Transverse colon (tissue), 4 donors: ENCODE data around the gene TBC1D9B. TPM values are rescaled to one million over a fixed set of nuclear protein-coding genes. Genes with fewer than 3 reads are reported as not detected.

Source experiments
- DNase-seq: peaks from one replicate; pipeline ENCODE4 v3.0.0-alpha.2; 2019
- H3K27ac ChIP-seq, 4 donors: fragments of 200-600 bp; sonication (generic); 2 replicates each; pipeline ENCODE4 v1.5.1; 2016 to 2018; ENCODE audit warnings: inconsistent platforms in 4 of 4
- H3K27me3 ChIP-seq: fragments of 200-600 bp; sonication (generic); 2 replicates; pipeline ENCODE4 v1.5.1; 2017; ENCODE audit warnings: inconsistent platforms
- H3K36me3 ChIP-seq, 4 donors: fragments of 200-600 bp; sonication (generic); 2 replicates each; pipeline ENCODE4 v1.5.1; 2017 to 2019; ENCODE audit warnings: inconsistent platforms in 4 of 4
- H3K4me1 ChIP-seq, 4 donors: fragments of 200-600 bp; sonication (generic); 2 replicates each; pipeline ENCODE4 v1.5.1; 2017 to 2020; ENCODE audit warnings: inconsistent platforms in 4 of 4
- H3K4me3 ChIP-seq, 4 donors: fragments of 200-600 bp; sonication (generic); 1 replicate in 1 of 4; 2 replicates in 3 of 4; pipeline versions ENCODE4 v1.5.1 to v1.6.1; 2017 to 2019; ENCODE audit warnings: inconsistent platforms in 4 of 4
- H3K9me3 ChIP-seq, 2 donors: fragments of 200-600 bp; sonication (generic); 2 replicates each; pipeline ENCODE4 v1.5.1; 2017 to 2019; ENCODE audit warnings: inconsistent platforms in 2 of 2
- EP300 ChIP-seq: sonication (generic); formaldehyde crosslinking; IDR thresholded peaks from one replicate; pipeline ENCODE4 v1.6.1; 2017; ENCODE audit warnings: antibody characterized with exemption, low read depth
- POLR2A ChIP-seq: fragments of 450-650 bp; IDR thresholded peaks from one replicate; pipeline ENCODE4 v1.6.1; 2016; ENCODE audit warnings: antibody characterized with exemption, mild to moderate bottlenecking, moderate library complexity
- POLR2AphosphoS5 ChIP-seq, 3 donors: sonication (generic); formaldehyde crosslinking; IDR thresholded peaks; one replicate each; pipeline ENCODE4 v1.6.1; 2016; ENCODE audit warnings: antibody characterized with exemption in 3 of 3
- WGBS, 2 donors: methylation state at CpG; one replicate each; pipeline ENCODE4 v1.1.5; 2018; ENCODE audit warnings: low coverage in 1 of 2; 5-methylcytosine and 5-hydroxymethylcytosine counted together
- in situ Hi-C, 4 donors: fragments of 200-750 bp; cut with MboI; loops; one replicate each; pipeline versions ENCODE4 v1.15.0 to v1.15.1; 2017; ENCODE audit warnings: low sequenced_read_pairs in 3 of 4, low pct_ligation_motif_present in 1 of 4, low pct_unique_long_range_greater_than_20kb in 1 of 4
- intact Hi-C: fragments of 100-400 bp; cut with DNase I; formaldehyde crosslinking; loops from one replicate; pipeline ENCODE4 v1.15.1; 2023; ENCODE audit warnings: low total_unique reads
- total RNA-seq, 4 donors: library from RNA; depleted of rRNA; stranded (reverse); fragments of >200 nt; gene quantifications; one replicate each; pipeline ENCODE4 v1.1.0, GENCODE V29; 2016
- TF ChIP-seq, protein P1 (sequence below), 5 experiments: fragments of 200-600 bp in 3 of 5; fragments of 450-650 bp in 2 of 5; sonication (generic) in 3 of 5; IDR thresholded peaks; 1 replicate in 2 of 5; 2 replicates in 3 of 5; pipeline ENCODE4 v1.5.1; 2016 to 2017; ENCODE audit warnings: antibody characterized with exemption in 5 of 5, inconsistent platforms in 3 of 5, mild to moderate bottlenecking in 2 of 5, moderate library complexity in 1 of 5

Gene TBC1D9B
- total RNA-seq, 4 donors from 2014 or later: 90.5 to 178 (median 127) TPM

DNA sequence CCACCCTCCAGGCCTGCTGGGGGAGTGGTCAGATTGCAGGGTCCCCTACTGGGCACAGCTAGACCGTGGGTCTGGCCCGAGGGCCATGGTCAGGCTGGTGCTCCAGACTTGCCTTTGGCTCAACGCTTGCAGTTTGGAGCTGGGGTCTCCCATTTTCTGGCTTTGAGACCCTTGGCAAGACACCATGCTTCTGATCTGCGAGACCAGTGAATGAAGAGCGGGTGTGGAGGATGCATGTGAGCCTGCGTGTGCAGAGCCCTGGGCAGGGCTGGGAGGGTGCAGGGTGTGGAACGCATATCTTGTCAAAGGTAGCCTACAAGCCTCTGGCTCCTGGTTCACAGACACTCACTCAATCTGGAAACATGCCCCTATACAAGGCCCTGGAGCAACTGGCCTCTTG is 43.0 kb downstream of the TBC1D9B start:
- DNase-seq: no peak
- Histone ChIP-seq H3K9me3 (no peaks in the 10 kb centered on the region), H3K4me3 (no peak overlapping the region), H3K27ac (no peak overlapping the region), H3K27me3 (no peaks in the 10 kb centered on the region), H3K4me1 (peaks cover 0 to 8% (median 3%) of the 10 kb centered on the region in 4 donors), H3K36me3 (peaks cover 0 to 14% (median 12%) of the 10 kb centered on the region in 4 donors)
- 95% methylated on average over 6 of the region's 7 CpGs; no CpG with 5 or more reads in 1 of the 2 donors for WGBS, 2 donors
- TF ChIP-seq POLR2A: no peak
- intact Hi-C loops (no loop called here), in situ Hi-C loops (no loop called here)

DNA sequence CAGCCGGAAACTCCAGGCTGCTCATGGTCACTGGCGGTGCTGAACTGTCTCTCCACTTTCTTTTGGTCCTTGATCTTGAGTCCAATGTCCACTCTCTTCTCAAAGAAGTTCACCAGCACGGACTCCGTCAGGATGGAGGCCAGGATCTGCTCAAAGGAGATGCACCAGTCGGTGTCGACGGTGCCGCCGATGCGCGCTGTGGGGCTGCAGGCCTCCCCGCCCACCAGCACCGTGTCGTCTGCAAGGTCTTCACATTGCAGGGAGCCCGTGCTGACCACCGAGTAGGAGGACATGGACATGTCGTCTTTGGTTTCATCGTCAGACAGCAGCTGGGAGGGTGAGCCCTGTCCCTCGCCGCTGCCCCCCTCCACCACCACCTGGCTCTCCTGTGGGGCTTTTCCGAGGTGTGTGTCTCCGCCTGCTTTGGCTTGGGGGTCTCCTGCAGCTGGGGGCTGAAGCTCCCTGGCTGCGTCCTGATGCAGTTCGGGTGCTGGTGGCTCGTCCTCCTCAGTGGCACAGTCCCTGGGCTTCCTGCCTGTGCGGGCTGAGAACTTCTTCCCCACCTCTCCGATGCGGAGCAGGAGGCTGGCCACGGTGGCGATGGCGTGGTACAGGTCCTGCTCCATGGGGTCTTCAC is 44.1 kb downstream of the TBC1D9B start:
- TF ChIP-seq EP300 (no peak), POLR2AphosphoS5 (IDR thresholded peaks at IDR 0.05) (no peak), POLR2A (no peak)
- TF ChIP-seq, protein P1, sequence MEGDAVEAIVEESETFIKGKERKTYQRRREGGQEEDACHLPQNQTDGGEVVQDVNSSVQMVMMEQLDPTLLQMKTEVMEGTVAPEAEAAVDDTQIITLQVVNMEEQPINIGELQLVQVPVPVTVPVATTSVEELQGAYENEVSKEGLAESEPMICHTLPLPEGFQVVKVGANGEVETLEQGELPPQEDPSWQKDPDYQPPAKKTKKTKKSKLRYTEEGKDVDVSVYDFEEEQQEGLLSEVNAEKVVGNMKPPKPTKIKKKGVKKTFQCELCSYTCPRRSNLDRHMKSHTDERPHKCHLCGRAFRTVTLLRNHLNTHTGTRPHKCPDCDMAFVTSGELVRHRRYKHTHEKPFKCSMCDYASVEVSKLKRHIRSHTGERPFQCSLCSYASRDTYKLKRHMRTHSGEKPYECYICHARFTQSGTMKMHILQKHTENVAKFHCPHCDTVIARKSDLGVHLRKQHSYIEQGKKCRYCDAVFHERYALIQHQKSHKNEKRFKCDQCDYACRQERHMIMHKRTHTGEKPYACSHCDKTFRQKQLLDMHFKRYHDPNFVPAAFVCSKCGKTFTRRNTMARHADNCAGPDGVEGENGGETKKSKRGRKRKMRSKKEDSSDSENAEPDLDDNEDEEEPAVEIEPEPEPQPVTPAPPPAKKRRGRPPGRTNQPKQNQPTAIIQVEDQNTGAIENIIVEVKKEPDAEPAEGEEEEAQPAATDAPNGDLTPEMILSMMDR (IDR thresholded peaks at IDR 0.05): no peak
- intact Hi-C loops: no loop called here
- Histone ChIP-seq H3K27me3 (no peaks in the 10 kb centered on the region), H3K9me3 (no peaks in the 10 kb centered on the region), H3K4me1 (peaks cover 0 to 14% (median 7%) of the 10 kb centered on the region in 4 donors), H3K27ac (no peak overlapping the region), H3K36me3 (peaks cover 0 to 14% (median 11%) of the 10 kb centered on the region in 4 donors), H3K4me3 (no peak overlapping the region)
- no peak for DNase-seq
- 97 to 100% methylated on average over 3 to 31 of the region's 31 CpGs for WGBS, 2 donors
- in situ Hi-C loops: no loop called here

- in situ Hi-C loops: no loop called here
- intact Hi-C loops: no loop called here
- Histone ChIP-seq H3K4me3 (no peak overlapping the region), H3K27me3 (no peaks in the 10 kb centered on the region), H3K36me3 (peaks cover 0 to 14% (median 11%) of the 10 kb centered on the region in 4 donors), H3K27ac (no peak overlapping the region), H3K9me3 (no peaks in the 10 kb centered on the region), H3K4me1 (peaks cover 0 to 15% (median 7%) of the 10 kb centered on the region in 4 donors)
- TF ChIP-seq POLR2A (no peak), POLR2AphosphoS5 (IDR thresholded peaks at IDR 0.05) (no peak), EP300 (no peak)
- TF ChIP-seq, protein P1 (IDR thresholded peaks at IDR 0.05): no peak
- DNase-seq: no peak
- whole genome bisulfite sequencing, 2 donors: 92 to 98% methylated on average over 2 to 9 of the region's 9 CpGs
These were observed 44.8 kb downstream of the TBC1D9B start for GRCh38 chr5:179862891-179863290.

DNA sequence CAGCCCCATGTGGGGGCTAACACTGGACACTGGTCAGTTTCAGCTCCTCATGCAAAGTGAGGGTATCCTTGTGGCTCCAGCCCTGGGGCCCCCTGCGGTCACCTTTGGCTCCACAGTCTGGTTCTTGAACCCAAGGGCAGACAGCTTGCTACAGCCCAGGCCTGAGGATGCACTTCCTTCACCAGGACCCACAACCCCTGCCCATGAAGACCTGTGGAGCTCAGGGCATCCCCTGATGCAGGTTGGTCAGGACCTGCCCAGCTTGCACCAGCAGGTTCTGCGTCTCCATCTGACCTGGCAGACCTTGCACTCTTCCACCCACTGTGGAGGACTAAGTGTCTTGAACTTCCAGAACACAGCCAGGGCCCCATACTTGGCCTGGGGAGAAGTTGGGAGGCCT is 45.4 kb downstream of the TBC1D9B start:
- in situ Hi-C loops: no loop called here
- WGBS, 2 donors: 96% methylated on average over 2 of the region's 2 CpGs; no CpG with 5 or more reads in 1 of the 2 donors
- H3K36me3 ChIP-seq: peaks cover 0 to 14% (median 11%) of the 10 kb centered on the region in 4 donors
- H3K4me1 ChIP-seq: peaks cover 0 to 21% (median 11%) of the 10 kb centered on the region in 4 donors
- intact Hi-C loops: no loop called here
- no peaks in the 10 kb centered on the region for H3K27me3 ChIP-seq
- no peaks in the 10 kb centered on the region for H3K9me3 ChIP-seq
- TF ChIP-seq, protein P1 (IDR thresholded peaks at IDR 0.05): no peak
- no peak for TF ChIP-seq EP300
- no peak for TF ChIP-seq POLR2A
- TF ChIP-seq POLR2AphosphoS5 (IDR thresholded peaks at IDR 0.05): no peak
- H3K4me3 ChIP-seq: no peak overlapping the region
- H3K27ac ChIP-seq: no peak overlapping the region
- DNase-seq: no peak

DNA sequence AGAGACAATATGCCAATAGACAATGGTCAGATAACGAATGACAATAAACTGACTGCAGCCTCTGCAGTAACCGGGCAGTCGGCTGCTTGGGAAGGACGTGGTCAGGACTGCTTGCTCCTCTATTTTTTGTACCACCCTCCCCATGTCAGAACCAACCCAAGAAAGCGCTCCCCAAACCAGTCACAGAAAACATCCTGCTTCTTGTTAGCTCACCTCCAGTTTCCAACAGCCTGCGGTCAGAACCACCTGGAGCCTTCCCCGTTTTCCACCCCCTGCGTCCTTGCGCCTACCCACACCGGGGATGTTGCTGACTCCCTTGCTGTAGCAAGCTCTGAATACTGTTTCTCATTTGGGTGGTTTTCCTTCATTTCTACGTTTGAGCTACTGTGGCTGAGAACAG is 47.4 kb downstream of the TBC1D9B start:
- Histone ChIP-seq H3K4me1 (peaks cover 0 to 22% (median 10%) of the 10 kb centered on the region in 4 donors), H3K27ac (no peak overlapping the region), H3K4me3 (no peak overlapping the region), H3K9me3 (no peaks in the 10 kb centered on the region), H3K36me3 (peaks cover 0 to 14% (median 11%) of the 10 kb centered on the region in 4 donors), H3K27me3 (no peaks in the 10 kb centered on the region)
- in situ Hi-C loops: no loop called here
- DNase-seq: peak; percentile 5
- WGBS, 2 donors: 80 to 85% methylated on average over 10 to 11 of the region's 11 CpGs
- intact Hi-C loops: no loop called here
- TF ChIP-seq, protein P1 (IDR thresholded peaks at IDR 0.05): no peak
- no peak for TF ChIP-seq EP300
- no peak for TF ChIP-seq POLR2AphosphoS5 (IDR thresholded peaks at IDR 0.05)
- no peak for TF ChIP-seq POLR2A
